Esophagus squamous epithelium (tissue), 5 donors: ENCODE results near the gene RTN4RL2. TPM values are rescaled to one million over a fixed set of nuclear protein-coding genes. Genes with fewer than 3 reads are reported as not detected.

Experiments
- DNase-seq: peaks from one replicate; lab custom pipeline; 2025; lab: John Stamatoyannopoulos, UW
- H3K27ac ChIP-seq, 4 donors: fragments of 200-600 bp; sonication (generic); one replicate each; pipeline ENCODE4 v1.5.1; 2016 to 2019; ENCODE audit warnings: mild to moderate bottlenecking in 1 of 4
- H3K27me3 ChIP-seq, 4 donors: fragments of 200-600 bp; sonication (generic); 1 replicate in 3 of 4; 2 replicates in 1 of 4; pipeline versions ENCODE4 v1.5.1 to v1.6.0; 2017 to 2021; ENCODE audit warnings: antibody characterized with exemption in 1 of 4
- H3K36me3 ChIP-seq, 3 donors: fragments of 200-600 bp; sonication (generic); one replicate each; pipeline ENCODE4 v1.5.1; 2016 to 2019
- H3K4me1 ChIP-seq, 3 donors: fragments of 200-600 bp; sonication (generic); one replicate each; pipeline ENCODE4 v1.5.1; 2017 to 2019
- H3K4me3 ChIP-seq, 4 donors: fragments of 200-600 bp; sonication (generic); 1 replicate in 3 of 4; 2 replicates in 1 of 4; pipeline ENCODE4 v1.5.1; 2016 to 2019; ENCODE audit warnings: mild to moderate bottlenecking in 2 of 4, moderate library complexity in 1 of 4
- H3K9me3 ChIP-seq, 3 donors: fragments of 200-600 bp; sonication (generic); one replicate each; pipeline ENCODE4 v1.5.1; 2016 to 2019
- CTCF ChIP-seq, 6 experiments: fragments of 450-650 bp in 4 of 6; fragments of 200-600 bp in 2 of 6; sonication (generic) in 2 of 6; IDR thresholded peaks; one replicate each; pipeline ENCODE4 v1.5.1; 2016 to 2019; ENCODE audit warnings: antibody characterized with exemption in 6 of 6, mild to moderate bottlenecking in 4 of 6, moderate library complexity in 4 of 6
- POLR2A ChIP-seq, 4 donors: fragments of 450-650 bp; IDR thresholded peaks; one replicate each; pipeline ENCODE4 v1.6.1; 2017; ENCODE audit warnings: antibody characterized with exemption in 4 of 4, mild to moderate bottlenecking in 4 of 4, moderate library complexity in 3 of 4
- WGBS, 2 donors: methylation state at CpG; one replicate each; pipeline ENCODE4 v1.1.5; 2018; 5-methylcytosine and 5-hydroxymethylcytosine counted together
- intact Hi-C: fragments of 100-400 bp; cut with DNase I; formaldehyde crosslinking; loops from one replicate; pipeline ENCODE4 v1.15.0; 2022
- total RNA-seq, 4 donors: library from RNA; depleted of rRNA; stranded (reverse); fragments of >200 nt; gene quantifications; one replicate each; pipeline ENCODE4 v1.1.0, GENCODE V29; 2016
- donor health status: DM: yes; HTN: yes; CAD: no.

Gene RTN4RL2
- total RNA-seq, 4 donors from 2014 or later: 0.66 to 1.1 (median 0.90) TPM

- Histone ChIP-seq H3K27me3 (no peaks in the 10 kb centered on the region), H3K4me3 (no peak overlapping the region), H3K9me3 (no peaks in the 10 kb centered on the region), H3K27ac (peak overlapping the region in 3 of 4 donors; percentile 23 to 81 (median 54)), H3K36me3 (no peaks in the 10 kb centered on the region), H3K4me1 (peaks cover 25 to 86% (median 52%) of the 10 kb centered on the region in 3 donors)
- intact Hi-C loops: no loop called here
- no peak for DNase-seq
- TF ChIP-seq POLR2A (IDR thresholded peaks at IDR 0.05) (no peak), CTCF (IDR thresholded peaks at IDR 0.05) (no peak)
- WGBS, 2 donors: 38 to 45% methylated on average over 5 of the region's 5 CpGs
Observed at GRCh38 chr11:57432149-57432561, 28.2 kb upstream of the RTN4RL2 start.

GRCh38 chr11:57432714-57433163, 27.6 kb upstream of the RTN4RL2 start:
- Histone ChIP-seq H3K4me3 (no peak overlapping the region), H3K4me1 (peaks cover 20 to 80% (median 46%) of the 10 kb centered on the region in 3 donors), H3K27me3 (no peaks in the 10 kb centered on the region), H3K9me3 (no peaks in the 10 kb centered on the region), H3K27ac (peak overlapping the region in 3 of 4 donors; percentile 23 to 81 (median 54)), H3K36me3 (no peaks in the 10 kb centered on the region)
- no peak for TF ChIP-seq CTCF (IDR thresholded peaks at IDR 0.05)
- no peak for TF ChIP-seq POLR2A (IDR thresholded peaks at IDR 0.05)
- 55 to 62% methylated on average over 3 to 7 of the region's 7 CpGs for WGBS, 2 donors
- intact Hi-C loops: no loop called here
- no peak for DNase-seq

- Histone ChIP-seq H3K27ac (peak overlapping the region; percentile 67 to 82 (median 78)), H3K9me3 (no peaks in the 10 kb centered on the region), H3K27me3 (no peaks in the 10 kb centered on the region), H3K36me3 (no peaks in the 10 kb centered on the region), H3K4me3 (no peak overlapping the region), H3K4me1 (peaks cover 13 to 66% (median 37%) of the 10 kb centered on the region in 3 donors)
- TF ChIP-seq POLR2A (IDR thresholded peaks at IDR 0.05): no peak
- TF ChIP-seq CTCF (IDR thresholded peaks at IDR 0.05): no peak
- 29 to 54% methylated on average over 12 to 15 of the region's 15 CpGs for WGBS, 2 donors
- intact Hi-C loops: no loop called here
- DNase-seq: no peak
Observed at GRCh38 chr11:57434640-57435546, 25.4 kb upstream of the RTN4RL2 start.

- no peaks in the 10 kb centered on the region for H3K27me3 ChIP-seq
- intact Hi-C loops: no loop called here
- 58 to 66% methylated on average over 7 of the region's 7 CpGs for WGBS, 2 donors
- peaks cover 13 to 54% (median 37%) of the 10 kb centered on the region in 3 donors for H3K4me1 ChIP-seq
- peak overlapping the region in 3 of 4 donors; percentile 67 to 82 (median 81) for H3K27ac ChIP-seq
- H3K4me3 ChIP-seq: no peak overlapping the region
- no peak for TF ChIP-seq POLR2A (IDR thresholded peaks at IDR 0.05)
- TF ChIP-seq CTCF (IDR thresholded peaks at IDR 0.05): no peak
- no peaks in the 10 kb centered on the region for H3K9me3 ChIP-seq
- DNase-seq: no peak
- H3K36me3 ChIP-seq: no peaks in the 10 kb centered on the region
Observed at GRCh38 chr11:57436031-57436430, 24.3 kb upstream of the RTN4RL2 start.
